ENCODE results near the gene GRIA1.

GRCh38 chr5:153655201-153655510 lies 164.7 kb downstream of the GRIA1 start:
- TF ChIP-seq CTCF (IDR thresholded peaks at IDR 0.05) (no peak), POLR2AphosphoS5 (IDR thresholded peaks at IDR 0.05; ENCODE audit: low read depth, low read length) (no peak), SIN3A (IDR thresholded peaks at IDR 0.05; ENCODE audit: borderline replicate concordance, insufficient read depth, low read depth, low read length) (no peak), REST (IDR thresholded peaks at IDR 0.05; ENCODE audit: insufficient read depth in 1 of 2, low read depth in 2 of 2, low read length in 1 of 2) (no peak)
